Esophagus squamous epithelium (tissue), 4 donors: ENCODE results near the gene CTIF.

Experiments used
- CTCF ChIP-seq, 6 experiments: fragments of 450-650 bp in 4 of 6; fragments of 200-600 bp in 2 of 6; sonication (generic) in 2 of 6; IDR thresholded peaks; one replicate each; pipeline ENCODE4 v1.5.1; 2016 to 2019; ENCODE audit warnings: antibody characterized with exemption in 6 of 6, mild to moderate bottlenecking in 4 of 6, moderate library complexity in 4 of 6
- POLR2A ChIP-seq, 4 donors: fragments of 450-650 bp; IDR thresholded peaks; one replicate each; pipeline ENCODE4 v1.6.1; 2017; ENCODE audit warnings: antibody characterized with exemption in 4 of 4, mild to moderate bottlenecking in 4 of 4, moderate library complexity in 3 of 4

GRCh38 chr18:48504819-48505218 is 34.0 kb upstream of the CTIF start:
- TF ChIP-seq CTCF (IDR thresholded peaks at IDR 0.05) (no peak), POLR2A (IDR thresholded peaks at IDR 0.05) (no peak)
